Gastrocnemius medialis (tissue), 4 donors: Measurements from ENCODE around the gene PPFIA4. TPM values are rescaled to one million over a fixed set of nuclear protein-coding genes. Genes with fewer than 3 reads are reported as not detected.

Experiments
- ATAC-seq, 2 donors: fragments of 150-250 bp; one replicate each; pipeline ENCODE4 v1.9.1; 2016
- DNase-seq, 2 donors: peaks; one replicate each; pipeline ENCODE4 v3.0.0-alpha.2; 2019
- H3K27ac ChIP-seq, 4 donors: fragments of 200-600 bp; sonication (generic); 1 replicate in 1 of 4; 2 replicates in 3 of 4; pipeline ENCODE4 v1.5.1; 2016 to 2018; ENCODE audit warnings: mild to moderate bottlenecking in 2 of 4, moderate library complexity in 1 of 4
- H3K27me3 ChIP-seq, 3 donors: fragments of 200-600 bp; sonication (generic) in 2 of 3; 1 replicate in 1 of 3; 2 replicates in 2 of 3; pipeline versions ENCODE4 v1.5.1 to v1.6.0; 2016 to 2019; ENCODE audit warnings: mild to moderate bottlenecking in 1 of 3, moderate library complexity in 1 of 3
- H3K36me3 ChIP-seq, 2 donors: fragments of 200-600 bp; sonication (generic) in 1 of 2; one replicate each; pipeline ENCODE4 v1.5.1; 2017 to 2018
- H3K4me1 ChIP-seq, 2 donors: fragments of 200-600 bp; sonication (generic) in 1 of 2; one replicate each; pipeline ENCODE4 v1.5.1; 2016 to 2017; ENCODE audit warnings: mild to moderate bottlenecking in 2 of 2
- H3K4me3 ChIP-seq, 4 donors: fragments of 200-600 bp; sonication (generic) in 3 of 4; 1 replicate in 1 of 4; 2 replicates in 3 of 4; pipeline ENCODE4 v1.5.1; 2016 to 2019; ENCODE audit warnings: mild to moderate bottlenecking in 2 of 4
- H3K9me3 ChIP-seq, 3 donors: fragments of 200-600 bp; sonication (generic) in 2 of 3; 1 replicate in 1 of 3; 2 replicates in 2 of 3; pipeline ENCODE4 v1.5.1; 2016 to 2019
- POLR2A ChIP-seq, 2 donors: fragments of 450-650 bp; IDR thresholded peaks; one replicate each; pipeline ENCODE4 v1.6.1; 2017; ENCODE audit warnings: antibody characterized with exemption in 2 of 2, mild to moderate bottlenecking in 2 of 2, moderate library complexity in 2 of 2
- in situ Hi-C, 4 donors: fragments of 200-750 bp; cut with MboI; loops; one replicate each; pipeline versions ENCODE4 v1.15.0 to v1.8.0; 2017; ENCODE audit warnings: low sequenced_read_pairs in 4 of 4
- intact Hi-C: fragments of 100-400 bp; cut with DNase I; formaldehyde crosslinking; loops from one replicate; pipeline ENCODE4 v1.15.1; 2023; ENCODE audit warnings: low total_unique reads
- total RNA-seq, 4 donors: library from RNA; depleted of rRNA; stranded (reverse); fragments of >200 nt; gene quantifications; one replicate each; pipeline versions ENCODE4 v1.1.0 to v1.2.3, GENCODE V29; 2016
- TF ChIP-seq, protein P1 (sequence below), 5 experiments: fragments of 450-650 bp in 3 of 5; fragments of 200-600 bp in 2 of 5; sonication (generic) in 2 of 5; IDR thresholded peaks in 4 of 5; conservative IDR thresholded peaks in 1 of 5; 1 replicate in 4 of 5; 2 replicates in 1 of 5; pipeline ENCODE4 v1.5.1; 2016 to 2019; ENCODE audit warnings: antibody characterized with exemption in 5 of 5, mild to moderate bottlenecking in 3 of 5, moderate library complexity in 3 of 5

PPFIA4 gene
- total RNA-seq, 4 donors from 2014 or later: 8.4 to 45.5 (median 33.1) TPM

DNA sequence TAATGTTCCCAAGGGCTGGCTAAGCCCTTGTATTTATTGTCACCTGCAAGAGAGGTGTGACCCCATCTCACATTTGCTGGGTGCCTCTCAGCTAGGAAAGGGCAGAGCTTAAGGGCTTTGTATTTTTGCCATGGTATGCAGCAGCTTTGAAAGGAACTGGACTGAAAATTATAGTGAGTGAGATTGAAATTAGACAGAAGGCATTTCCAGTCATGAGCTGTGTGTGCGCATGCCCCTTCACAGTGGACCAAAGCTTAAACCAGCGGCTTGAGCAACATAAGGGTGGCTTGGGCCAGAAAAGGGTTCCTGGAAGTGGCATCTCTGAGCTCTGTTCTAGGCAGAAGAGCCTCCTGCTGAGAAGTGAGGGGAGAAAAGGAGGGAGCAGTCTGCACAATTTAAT is 39.7 kb downstream of the PPFIA4 start:
- no peak for ATAC-seq

DNA sequence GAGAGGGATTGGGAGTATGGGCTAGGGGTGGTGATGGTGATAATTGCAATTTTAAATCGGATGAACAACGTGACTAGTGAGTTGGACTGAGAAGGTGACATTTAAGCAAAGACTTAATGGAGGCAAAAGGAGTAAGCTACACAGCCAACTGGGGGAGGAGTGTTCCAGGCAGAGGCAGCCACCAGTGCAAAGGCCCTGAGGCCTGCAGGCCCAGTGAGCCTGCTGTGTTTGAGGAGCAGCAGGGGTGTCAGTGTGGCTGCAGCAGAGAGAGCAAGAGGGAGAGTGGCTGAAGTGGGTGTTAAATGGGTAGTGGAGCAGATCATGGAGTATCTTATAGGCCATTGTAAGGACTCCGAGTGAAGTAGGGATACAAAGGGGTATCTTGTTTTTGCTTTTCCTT is 40.7 kb downstream of the PPFIA4 start:
- no peak overlapping the region for H3K4me3 ChIP-seq
- no peak for ATAC-seq
- TF ChIP-seq, protein P1, sequence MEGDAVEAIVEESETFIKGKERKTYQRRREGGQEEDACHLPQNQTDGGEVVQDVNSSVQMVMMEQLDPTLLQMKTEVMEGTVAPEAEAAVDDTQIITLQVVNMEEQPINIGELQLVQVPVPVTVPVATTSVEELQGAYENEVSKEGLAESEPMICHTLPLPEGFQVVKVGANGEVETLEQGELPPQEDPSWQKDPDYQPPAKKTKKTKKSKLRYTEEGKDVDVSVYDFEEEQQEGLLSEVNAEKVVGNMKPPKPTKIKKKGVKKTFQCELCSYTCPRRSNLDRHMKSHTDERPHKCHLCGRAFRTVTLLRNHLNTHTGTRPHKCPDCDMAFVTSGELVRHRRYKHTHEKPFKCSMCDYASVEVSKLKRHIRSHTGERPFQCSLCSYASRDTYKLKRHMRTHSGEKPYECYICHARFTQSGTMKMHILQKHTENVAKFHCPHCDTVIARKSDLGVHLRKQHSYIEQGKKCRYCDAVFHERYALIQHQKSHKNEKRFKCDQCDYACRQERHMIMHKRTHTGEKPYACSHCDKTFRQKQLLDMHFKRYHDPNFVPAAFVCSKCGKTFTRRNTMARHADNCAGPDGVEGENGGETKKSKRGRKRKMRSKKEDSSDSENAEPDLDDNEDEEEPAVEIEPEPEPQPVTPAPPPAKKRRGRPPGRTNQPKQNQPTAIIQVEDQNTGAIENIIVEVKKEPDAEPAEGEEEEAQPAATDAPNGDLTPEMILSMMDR (IDR thresholded peaks at IDR 0.05 in 4 of 5, conservative IDR thresholded peaks at IDR 0.05 in 1 of 5): no peak
- TF ChIP-seq POLR2A (IDR thresholded peaks at IDR 0.05): no peak
- intact Hi-C loops: no loop called here
- peaks cover 33 to 46% of the 10 kb centered on the region in 2 donors for H3K4me1 ChIP-seq
- in situ Hi-C loops: no loop called here
- H3K9me3 ChIP-seq: no peaks in the 10 kb centered on the region
- no peaks in the 10 kb centered on the region for H3K27me3 ChIP-seq
- DNase-seq: no peak
- H3K36me3 ChIP-seq: peaks cover 0 to 11% of the 10 kb centered on the region in 2 donors
- H3K27ac ChIP-seq: peak overlapping the region in 3 of 4 donors; percentile 79 to 88 (median 85)

More for the DNA sequence above, 39.7 kb downstream of the PPFIA4 start:
- H3K4me3 ChIP-seq: no peak overlapping the region
- peaks cover 33 to 46% of the 10 kb centered on the region in 2 donors for H3K4me1 ChIP-seq
- H3K27me3 ChIP-seq: no peaks in the 10 kb centered on the region
- H3K27ac ChIP-seq: peak overlapping the region; percentile 37 to 88 (median 44)
- TF ChIP-seq, protein P1 (IDR thresholded peaks at IDR 0.05 in 4 of 5, conservative IDR thresholded peaks at IDR 0.05 in 1 of 5): no peak
- no peak for TF ChIP-seq POLR2A (IDR thresholded peaks at IDR 0.05)
- intact Hi-C loops: no loop called here
- no peak for DNase-seq
- in situ Hi-C loops: no loop called here
- peaks cover 0 to 7% of the 10 kb centered on the region in 2 donors for H3K36me3 ChIP-seq
- no peaks in the 10 kb centered on the region for H3K9me3 ChIP-seq

DNA sequence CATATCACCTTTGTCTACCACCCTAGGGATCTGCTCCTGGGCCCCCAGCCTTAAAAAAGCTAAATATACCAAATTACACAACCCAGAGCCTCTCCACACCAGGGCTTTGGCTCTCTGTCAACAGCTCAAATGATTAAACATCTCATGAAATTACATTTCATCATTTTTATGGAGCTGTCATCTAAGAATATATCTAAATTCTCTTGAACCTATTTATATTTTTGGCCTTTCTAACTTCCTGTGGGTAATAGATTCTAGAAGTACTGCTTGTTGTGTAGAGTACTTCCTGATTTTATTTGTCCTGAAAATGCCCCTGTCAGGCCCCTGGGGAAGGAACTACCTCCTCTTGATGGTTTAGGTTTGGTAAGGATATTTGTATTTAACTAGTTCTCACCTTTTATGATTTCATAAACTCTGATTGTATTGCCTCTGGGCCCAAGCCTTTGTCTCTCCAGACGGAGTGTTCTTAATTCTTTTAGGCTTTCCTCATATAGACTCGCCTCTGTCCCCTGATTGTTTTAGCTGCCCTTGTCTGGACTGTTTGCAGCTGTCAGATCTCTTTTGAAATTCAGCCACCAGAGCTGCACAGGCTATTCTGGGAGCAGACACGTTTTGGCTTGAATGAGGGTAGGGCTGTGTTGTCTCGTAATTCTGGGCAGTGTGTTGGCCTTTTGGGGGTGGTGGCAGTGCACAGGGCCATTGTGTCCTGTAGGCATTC is 42.9 kb downstream of the PPFIA4 start:
- TF ChIP-seq, protein P1 (IDR thresholded peaks at IDR 0.05 in 4 of 5, conservative IDR thresholded peaks at IDR 0.05 in 1 of 5): no peak
- peak in 1 of 2 donors; percentile 19 for TF ChIP-seq POLR2A (IDR thresholded peaks at IDR 0.05)
- peak; percentile 42 to 89 for DNase-seq
- in situ Hi-C loops: no loop called here
- Histone ChIP-seq H3K27me3 (no peaks in the 10 kb centered on the region), H3K9me3 (no peaks in the 10 kb centered on the region), H3K36me3 (peaks cover 0 to 5% of the 10 kb centered on the region in 2 donors), H3K27ac (peak overlapping the region; percentile 79 to 88 (median 84)), H3K4me1 (peaks cover 33 to 46% of the 10 kb centered on the region in 2 donors), H3K4me3 (no peak overlapping the region)
- ATAC-seq: peak; percentile 91 to 94
- intact Hi-C loops: no loop called here

DNA sequence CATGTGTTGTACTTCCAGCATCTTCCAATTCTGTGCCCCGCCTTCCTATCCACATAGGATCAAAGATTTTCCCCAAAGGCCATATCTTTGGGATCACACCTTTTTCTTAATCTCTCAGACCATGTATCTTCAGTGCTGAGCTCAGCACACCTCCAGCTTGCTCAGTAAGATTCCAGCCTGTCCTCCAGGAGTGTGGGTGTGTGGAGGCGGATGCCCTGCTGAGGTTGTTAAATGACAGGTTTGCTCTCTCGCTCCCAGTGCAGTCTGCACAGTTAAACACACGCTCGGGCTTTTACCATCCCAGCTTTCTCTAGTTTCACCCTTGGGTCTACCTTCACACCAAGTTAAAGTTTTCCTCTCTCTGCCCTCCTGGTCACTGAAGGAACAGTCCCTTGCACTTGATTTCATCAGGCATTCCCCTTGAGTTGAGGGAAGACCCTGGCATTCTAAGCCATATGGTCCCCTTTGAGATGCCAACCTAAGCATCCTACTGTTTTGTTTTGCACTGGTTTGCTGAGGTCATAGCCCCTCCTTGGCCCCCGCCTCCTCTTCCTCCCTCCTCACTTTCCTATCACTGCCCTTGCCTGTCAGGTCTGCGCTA is 45.8 kb downstream of the PPFIA4 start:
- H3K4me3 ChIP-seq: no peak overlapping the region
- peaks cover 31 to 36% of the 10 kb centered on the region in 2 donors for H3K4me1 ChIP-seq
- ATAC-seq (no peak), DNase-seq (no peak)
- intact Hi-C loops (no loop called here), in situ Hi-C loops (no loop called here)
- H3K27ac ChIP-seq: peak overlapping the region in 2 of 4 donors; percentile 18 to 44
- peaks cover 0 to 4% of the 10 kb centered on the region in 2 donors for H3K36me3 ChIP-seq
- H3K27me3 ChIP-seq: no peaks in the 10 kb centered on the region
- no peak for TF ChIP-seq POLR2A (IDR thresholded peaks at IDR 0.05)
- TF ChIP-seq, protein P1 (IDR thresholded peaks at IDR 0.05 in 4 of 5, conservative IDR thresholded peaks at IDR 0.05 in 1 of 5): no peak
- no peaks in the 10 kb centered on the region for H3K9me3 ChIP-seq
